AG04450 (cell line): ENCODE data around the gene EPB41L4B. TPM values are rescaled to one million over a fixed set of nuclear protein-coding genes. Genes with fewer than 3 reads are reported as not detected.

Experiments
- CTCF ChIA-PET: fragments of 300-600, 350-600 bp; formaldehyde crosslinking; extraction: SDS; loops from one replicate; lab custom pipeline; 2022; ENCODE audit warnings: antibody characterized with exemption, inconsistent platforms; lab: Charles Lee
- POLR2A ChIA-PET: fragments of 350-600 bp; formaldehyde crosslinking; extraction: SDS; loops from one replicate; lab custom pipeline; 2021; ENCODE audit warnings: antibody characterized with exemption, inconsistent platforms; lab: Yijun Ruan, JAX
- DNase-seq: peaks from one replicate; pipeline ENCODE4 v3.0.0-alpha.2; 2011; ENCODE audit warnings: low read depth, low spot score
- H3K27ac ChIP-seq: one replicate; pipeline ENCODE4 v1.5.1; 2012; ENCODE audit warnings: low read depth, low read length, control low read depth
- H3K27me3 ChIP-seq: one replicate; pipeline ENCODE4 v1.6.0; 2012; ENCODE audit warnings: low read length; ENCODE audit not compliant: control insufficient read depth, insufficient read depth
- H3K4me3 ChIP-seq: 2 replicates; pipeline ENCODE4 v1.5.1; 2011; ENCODE audit warnings: mild to moderate bottlenecking, low read depth, low read length, control low read depth
- H3K9me3 ChIP-seq: 2 replicates; pipeline ENCODE4 v1.5.1; 2012; ENCODE audit warnings: low read length; ENCODE audit not compliant: control insufficient read depth, insufficient read depth
- CTCF ChIP-seq: IDR thresholded peaks from 2 replicates; pipeline ENCODE4 v1.5.1; 2011; ENCODE audit warnings: low read depth, low read length, control low read depth, inconsistent platforms
- polyA plus RNA-seq: library from polyadenylated mRNA; depleted of rRNA; stranded (reverse); fragments of >200 nt; gene quantifications from 2 replicates; pipeline ENCODE4 v1.2.3, GENCODE V29; 2011

Gene EPB41L4B
- polyA plus RNA-seq, 1 experiment, result 1.5 TPM

DNA sequence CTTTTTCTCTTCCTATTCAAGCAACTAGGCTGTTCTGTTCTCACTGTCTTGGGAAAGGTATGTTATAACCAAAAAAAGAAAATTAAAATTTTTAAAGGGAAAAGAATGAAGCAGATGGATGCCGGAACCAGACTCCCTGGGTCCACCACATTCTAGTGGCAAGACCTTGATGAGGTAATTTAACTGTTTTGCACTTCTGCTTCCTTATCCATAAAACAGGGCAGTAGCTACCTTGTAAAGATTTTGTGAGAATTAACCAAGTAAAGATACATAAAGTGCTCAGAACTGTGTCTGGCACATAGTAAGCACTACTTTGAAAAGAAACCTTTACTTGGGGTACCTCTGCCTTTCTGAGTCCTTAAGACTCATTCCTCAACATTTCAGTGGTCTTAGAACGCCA lies 17.0 kb downstream of the EPB41L4B start:
- no peaks in the 10 kb centered on the region for H3K9me3 ChIP-seq
- peaks cover 5% of the 10 kb centered on the region for H3K27me3 ChIP-seq
- no peak overlapping the region for H3K27ac ChIP-seq
- H3K4me3 ChIP-seq, result no peak overlapping the region
- no peak for TF ChIP-seq CTCF
- CTCF ChIA-PET, result no interaction called here
- POLR2A ChIA-PET, result no interaction called here
- DNase-seq, result no peak

- POLR2A ChIA-PET, result no interaction called here
- Histone ChIP-seq H3K9me3 (no peaks in the 10 kb centered on the region), H3K4me3 (no peak overlapping the region), H3K27ac (no peak overlapping the region), H3K27me3 (peaks cover 3% of the 10 kb centered on the region)
- CTCF ChIA-PET, result interaction anchor here (0.7 kb wide), 1 partner anchor 55 kb away, joined by 3 read pairs; no protein-coding TSS in a partner anchor
- no peak for TF ChIP-seq CTCF
- no peak for DNase-seq
Observed at GRCh38 chr9:109302606-109303005, 18.3 kb downstream of the EPB41L4B start.

DNA sequence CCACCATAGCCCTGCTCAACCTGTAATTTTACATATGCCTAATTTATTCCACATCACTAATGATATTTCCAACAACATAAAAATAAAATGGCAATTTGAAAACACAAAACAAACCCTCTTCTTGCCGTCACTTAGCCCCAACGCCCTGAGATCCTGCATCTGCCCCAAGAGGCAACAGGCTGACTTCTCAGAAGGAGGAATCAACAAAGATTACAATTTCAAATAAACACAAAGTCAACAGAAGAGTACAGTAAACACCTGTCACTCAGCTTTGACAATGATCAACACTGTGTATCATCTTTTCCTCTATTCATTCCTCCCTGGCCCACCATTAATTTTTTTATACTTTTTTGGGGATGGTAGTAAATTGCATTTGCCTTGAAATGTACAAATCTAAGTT lies 19.8 kb downstream of the EPB41L4B start:
- Histone ChIP-seq H3K27me3 (no peaks in the 10 kb centered on the region), H3K27ac (no peak overlapping the region), H3K9me3 (no peaks in the 10 kb centered on the region), H3K4me3 (no peak overlapping the region)
- ChIA-PET CTCF (interaction anchor here (0.8 kb wide), 1 partner anchor 56 kb away, joined by 3 read pairs; no protein-coding TSS in a partner anchor), POLR2A (no interaction called here)
- no peak for DNase-seq
- no peak for TF ChIP-seq CTCF

DNA sequence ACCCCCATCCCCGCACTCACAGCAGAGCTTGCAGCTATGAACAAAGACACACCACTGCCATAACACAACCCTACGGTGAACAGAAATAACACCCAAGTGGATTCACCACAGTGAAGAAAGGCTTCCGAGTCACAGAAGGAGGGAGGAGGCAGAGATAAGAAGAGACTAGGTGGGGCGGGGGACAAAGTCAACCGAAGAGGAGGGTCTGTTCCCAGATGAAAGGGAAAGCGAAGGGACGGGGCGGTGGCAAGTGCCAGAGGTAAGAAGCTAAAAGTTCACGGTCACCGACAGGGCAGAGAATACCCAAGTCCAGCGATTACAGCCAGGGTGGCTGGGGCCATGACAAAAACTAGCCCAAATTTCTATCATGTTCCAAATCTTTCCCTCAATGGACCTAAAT lies 21.0 kb downstream of the EPB41L4B start:
- H3K9me3 ChIP-seq, result no peaks in the 10 kb centered on the region
- ChIA-PET POLR2A (no interaction called here), CTCF (no interaction called here)
- no peak overlapping the region for H3K4me3 ChIP-seq
- peaks cover 2% of the 10 kb centered on the region for H3K27me3 ChIP-seq
- no peak for DNase-seq
- TF ChIP-seq CTCF, result no peak
- H3K27ac ChIP-seq, result no peak overlapping the region

GRCh38 chr9:109297899-109298298 lies 23.0 kb downstream of the EPB41L4B start:
- Histone ChIP-seq H3K27ac (no peak overlapping the region), H3K9me3 (no peaks in the 10 kb centered on the region), H3K27me3 (peaks cover 2% of the 10 kb centered on the region), H3K4me3 (no peak overlapping the region)
- CTCF ChIA-PET, result interaction anchor here (1.4 kb wide), 2 partner anchors 24 to 53 kb away, joined by 3 to 4 read pairs; no protein-coding TSS in a partner anchor
- POLR2A ChIA-PET, result no interaction called here
- DNase-seq, result no peak
- no peak for TF ChIP-seq CTCF
